IPS-20b (cell line): Measurements from ENCODE around the gene OR7G1.
A peak's percentile ranks its signal among the peaks of the same experiment; 100 is the strongest.

ENCODE experiments used
- H3K27ac ChIP-seq: one replicate; pipeline ENCODE4 v1.5.1; 2013; ENCODE audit warnings: low read length
- H3K27me3 ChIP-seq: 2 replicates; pipeline ENCODE4 v1.6.1; 2013; ENCODE audit warnings: mild to moderate bottlenecking, low read length, inconsistent platforms; ENCODE audit not compliant: insufficient read depth
- H3K36me3 ChIP-seq: 2 replicates; pipeline ENCODE4 v1.6.1; 2013; ENCODE audit warnings: low read depth, mild to moderate bottlenecking, inconsistent platforms, low read length, moderate library complexity; ENCODE audit not compliant: insufficient read depth
- H3K4me1 ChIP-seq: 2 replicates; pipeline ENCODE4 v1.6.1; 2013; ENCODE audit warnings: mild to moderate bottlenecking, control low read depth, inconsistent platforms, low read length, moderate library complexity; ENCODE audit not compliant: insufficient read depth
- H3K4me3 ChIP-seq: 2 replicates; pipeline ENCODE4 v1.5.1; 2013; ENCODE audit warnings: mild to moderate bottlenecking, low read length, inconsistent platforms
- H3K9ac ChIP-seq: 2 replicates; pipeline ENCODE4 v1.6.1; 2013; ENCODE audit warnings: low read depth, mild to moderate bottlenecking, inconsistent platforms, low read length, moderate library complexity
- H3K9me3 ChIP-seq: 2 replicates; pipeline ENCODE4 v1.6.1; 2013; ENCODE audit warnings: mild to moderate bottlenecking, low read depth, low read length, inconsistent platforms; ENCODE audit not compliant: insufficient read depth

OR7G1 gene

GRCh38 chr19:9140159-9140874, 24.8 kb upstream of the OR7G1 start, which contains the start of gene ZNF317:
ZNF317 (plus strand) TSS chr19:9140397; CDS start chr19:9156017, 15,620 bp downstream.
- peaks cover 10% of the 10 kb centered on the region for H3K36me3 ChIP-seq
- H3K4me3 ChIP-seq: peak within 1 kb of the TSS; percentile 100
- H3K27me3 ChIP-seq: no peaks in the 10 kb centered on the region
- H3K27ac ChIP-seq: peak within 1 kb of the TSS; percentile 100
- H3K9me3 ChIP-seq: peaks cover 15% of the 10 kb centered on the region
- peak within 1 kb of the TSS; percentile 100 for H3K9ac ChIP-seq
- peaks cover 3% of the 10 kb centered on the region; the same call in 1 of the 2 replicates for H3K4me1 ChIP-seq

- Histone ChIP-seq H3K4me1 (peaks cover 3% of the 10 kb centered on the region; the same call in 1 of the 2 replicates), H3K9me3 (peaks cover 8% of the 10 kb centered on the region), H3K27me3 (no peaks in the 10 kb centered on the region), H3K9ac (peak overlapping the region; percentile 100; the same call in 1 of the 2 replicates), H3K4me3 (peak overlapping the region; percentile 100), H3K27ac (no peak overlapping the region), H3K36me3 (peaks cover 4% of the 10 kb centered on the region)
Observed at GRCh38 chr19:9139609-9140158, 24.1 kb upstream of the OR7G1 start.

DNA sequence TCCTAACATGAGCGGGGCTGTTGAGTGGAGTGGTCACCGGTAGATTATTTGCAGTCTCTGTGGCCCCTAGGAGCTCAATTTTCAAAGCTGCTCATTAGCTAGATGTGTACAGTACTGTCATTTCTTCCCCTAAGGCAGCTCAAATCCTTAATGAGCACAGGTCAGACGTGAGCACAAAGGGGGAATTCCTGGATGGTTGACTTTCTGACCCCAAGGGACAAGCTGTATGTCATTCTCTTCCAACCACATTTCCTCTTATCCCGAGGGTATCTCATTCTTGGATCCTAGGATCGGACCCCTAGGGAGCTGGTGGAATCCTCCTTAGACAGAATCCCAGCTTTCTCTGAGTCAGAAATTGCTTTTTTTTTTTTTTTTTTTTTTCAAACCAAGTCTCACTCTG, 16.9 kb upstream of the OR7G1 start:
- Histone ChIP-seq H3K4me3 (no peak overlapping the region), H3K9me3 (peaks cover 16% of the 10 kb centered on the region), H3K4me1 (no peaks in the 10 kb centered on the region), H3K27me3 (no peaks in the 10 kb centered on the region), H3K9ac (no peak overlapping the region), H3K36me3 (no peaks in the 10 kb centered on the region), H3K27ac (no peak overlapping the region)

DNA sequence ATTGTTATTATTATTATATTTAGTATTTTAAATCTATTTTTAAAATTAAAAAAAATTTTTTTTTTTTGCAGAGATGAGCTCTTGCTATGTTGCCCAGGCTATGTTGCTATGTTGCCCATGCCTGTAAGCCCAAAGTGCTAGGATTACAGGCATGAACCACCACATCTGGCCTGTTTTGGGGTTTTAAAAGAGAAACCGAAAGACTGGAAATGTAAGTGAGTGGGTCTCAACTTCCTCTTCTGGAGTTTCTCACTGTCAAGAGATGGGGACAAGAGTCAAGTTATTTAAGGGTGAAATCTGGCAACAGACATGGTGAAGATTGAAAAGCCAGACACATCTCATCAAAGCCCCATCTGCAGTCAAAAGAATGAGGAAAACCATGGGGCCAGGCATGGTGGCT, 15.4 kb upstream of the OR7G1 start:
- Histone ChIP-seq H3K27me3 (no peaks in the 10 kb centered on the region), H3K36me3 (no peaks in the 10 kb centered on the region), H3K4me1 (no peaks in the 10 kb centered on the region), H3K9ac (no peak overlapping the region), H3K9me3 (peaks cover 29% of the 10 kb centered on the region), H3K27ac (no peak overlapping the region), H3K4me3 (no peak overlapping the region)

DNA sequence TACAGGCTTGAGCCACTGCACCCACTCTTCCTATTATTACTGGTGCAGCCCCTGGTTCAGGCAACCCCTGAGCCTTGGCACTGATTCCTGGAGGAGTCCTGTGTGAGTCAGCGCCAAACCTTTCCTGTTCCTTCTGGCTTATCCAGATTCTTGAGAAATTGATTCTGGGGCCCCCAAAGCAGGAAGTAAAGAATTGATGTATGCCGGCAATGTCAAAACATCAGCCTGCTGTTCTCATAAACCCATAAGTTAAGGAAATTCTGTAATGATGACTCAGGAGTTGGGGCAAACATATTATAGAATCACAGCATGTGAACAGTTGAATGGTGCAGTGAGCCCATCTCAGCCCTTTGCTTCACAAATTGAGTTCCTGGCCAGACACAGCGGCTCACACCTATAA, 12.6 kb upstream of the OR7G1 start:
- H3K27ac ChIP-seq: no peak overlapping the region
- H3K27me3 ChIP-seq: no peaks in the 10 kb centered on the region
- H3K9me3 ChIP-seq: peaks cover 42% of the 10 kb centered on the region
- H3K36me3 ChIP-seq: no peaks in the 10 kb centered on the region
- H3K4me1 ChIP-seq: no peaks in the 10 kb centered on the region
- H3K4me3 ChIP-seq: no peak overlapping the region
- H3K9ac ChIP-seq: no peak overlapping the region

DNA sequence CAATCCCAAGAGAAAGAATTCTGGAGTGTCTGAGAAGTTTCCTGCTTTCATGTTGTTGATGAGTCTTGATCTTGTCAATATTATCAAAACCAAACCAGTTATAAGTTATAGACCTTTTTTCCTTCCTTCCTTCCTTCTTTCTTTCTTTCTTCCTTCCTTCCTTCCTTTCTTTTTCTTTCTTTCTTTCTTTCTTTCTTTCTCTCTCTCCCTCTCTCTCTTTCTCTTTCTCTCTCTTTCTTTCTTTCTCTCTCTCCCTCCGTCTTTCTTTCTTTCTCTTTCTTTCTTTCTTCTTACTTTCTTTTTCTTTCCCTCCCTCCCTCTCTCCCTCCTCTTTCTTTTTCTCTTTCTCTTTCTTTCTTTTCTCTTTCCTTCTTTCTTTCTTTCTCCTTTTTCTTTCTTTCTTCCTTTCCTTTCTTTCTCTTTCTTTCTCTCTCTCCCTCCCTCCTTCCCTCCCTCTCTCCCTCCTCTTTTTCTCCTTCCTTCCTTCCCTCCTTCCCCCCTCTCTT, 11.4 kb upstream of the OR7G1 start, which contains the start of gene OR7G3:
Gene OR7G3 (minus strand): TSS at position 51 of the 506 bp plus-strand sequence. CDS start 0 bp downstream, at position 51.
- Histone ChIP-seq H3K36me3 (no peaks in the 10 kb centered on the region), H3K9me3 (peaks cover 42% of the 10 kb centered on the region), H3K27me3 (no peaks in the 10 kb centered on the region), H3K9ac (no peak within 1 kb of the TSS), H3K4me3 (no peak within 1 kb of the TSS), H3K27ac (no peak within 1 kb of the TSS), H3K4me1 (no peaks in the 10 kb centered on the region)

DNA sequence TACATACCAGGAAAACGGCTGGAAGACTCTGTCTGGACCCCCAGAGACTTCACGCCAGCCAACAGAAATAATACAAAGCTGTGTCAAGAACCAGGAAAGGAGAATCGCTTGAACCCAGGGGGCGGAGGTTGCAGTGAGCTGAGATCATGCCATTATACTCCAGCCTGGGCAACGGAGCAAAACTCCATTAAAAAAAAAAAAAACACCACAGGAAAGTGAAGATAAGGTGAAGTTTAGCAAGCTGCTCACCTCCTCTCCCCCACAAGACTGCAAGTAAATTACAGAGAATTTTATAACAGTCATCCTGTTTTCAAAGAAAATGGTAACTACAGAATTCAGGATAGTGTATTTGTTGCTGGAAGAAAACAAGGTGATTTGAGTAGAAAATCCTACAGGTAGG, 984 bp upstream of the OR7G1 start:
- H3K9me3 ChIP-seq: peaks cover 52% of the 10 kb centered on the region
- no peak overlapping the region for H3K9ac ChIP-seq
- H3K4me1 ChIP-seq: no peaks in the 10 kb centered on the region
- H3K27ac ChIP-seq: no peak overlapping the region
- H3K36me3 ChIP-seq: no peaks in the 10 kb centered on the region
- H3K27me3 ChIP-seq: no peaks in the 10 kb centered on the region
- H3K4me3 ChIP-seq: no peak overlapping the region

- no peaks in the 10 kb centered on the region for H3K36me3 ChIP-seq
- peaks cover 71% of the 10 kb centered on the region for H3K9me3 ChIP-seq
- no peaks in the 10 kb centered on the region for H3K4me1 ChIP-seq
- no peaks in the 10 kb centered on the region for H3K27me3 ChIP-seq
- H3K4me3 ChIP-seq: no peak overlapping the region
- no peak overlapping the region for H3K27ac ChIP-seq
- no peak overlapping the region for H3K9ac ChIP-seq
Observed at GRCh38 chr19:9109959-9110358, 5.6 kb downstream of the OR7G1 start.

GRCh38 chr19:9107375-9107774, 8.2 kb downstream of the OR7G1 start, which contains the start of gene OR7G2:
OR7G2 (minus strand) TSS chr19:9107475; CDS start chr19:9103243, 4,232 bp downstream.
- H3K27me3 ChIP-seq: no peaks in the 10 kb centered on the region
- no peak within 1 kb of the TSS for H3K27ac ChIP-seq
- peaks cover 68% of the 10 kb centered on the region for H3K9me3 ChIP-seq
- H3K4me1 ChIP-seq: no peaks in the 10 kb centered on the region
- no peak within 1 kb of the TSS for H3K9ac ChIP-seq
- no peak within 1 kb of the TSS for H3K4me3 ChIP-seq
- no peaks in the 10 kb centered on the region for H3K36me3 ChIP-seq

- Histone ChIP-seq H3K36me3 (no peaks in the 10 kb centered on the region), H3K27me3 (no peaks in the 10 kb centered on the region), H3K4me3 (no peak within 1 kb of the TSS), H3K4me1 (no peaks in the 10 kb centered on the region), H3K9me3 (peaks cover 13% of the 10 kb centered on the region), H3K9ac (no peak within 1 kb of the TSS), H3K27ac (no peak within 1 kb of the TSS)
Observed at GRCh38 chr19:9086761-9087160, 28.8 kb downstream of the OR7G1 start, which contains the start of gene OR1M1. OR1M1 (plus strand) TSS chr19:9087061; CDS start chr19:9093245, 6,184 bp downstream.

DNA sequence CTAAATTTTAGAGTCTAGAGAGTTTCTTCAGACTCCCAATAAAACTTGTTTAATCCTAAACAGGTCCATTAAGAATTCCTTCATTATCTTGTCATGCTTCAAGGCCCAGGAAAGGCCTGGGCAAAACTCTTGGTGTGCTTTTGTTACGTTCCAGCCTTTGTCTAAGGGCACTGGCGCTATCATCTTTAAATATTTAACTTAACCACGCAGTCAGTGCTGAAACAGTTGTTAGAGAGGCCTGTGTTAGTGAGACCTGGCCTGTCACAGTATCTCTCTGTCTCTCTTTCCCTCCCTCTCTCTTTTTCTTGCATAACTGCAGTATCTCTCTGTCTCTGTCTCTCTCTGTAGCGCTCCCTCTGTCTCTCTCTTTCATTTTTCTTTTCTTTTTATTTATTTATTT, 36.9 kb downstream of the OR7G1 start:
- no peak overlapping the region for H3K9ac ChIP-seq
- no peaks in the 10 kb centered on the region for H3K36me3 ChIP-seq
- no peaks in the 10 kb centered on the region for H3K9me3 ChIP-seq
- no peaks in the 10 kb centered on the region for H3K27me3 ChIP-seq
- no peak overlapping the region for H3K27ac ChIP-seq
- H3K4me3 ChIP-seq: no peak overlapping the region
- H3K4me1 ChIP-seq: peaks cover 11% of the 10 kb centered on the region

- Histone ChIP-seq H3K9me3 (no peaks in the 10 kb centered on the region), H3K27me3 (no peaks in the 10 kb centered on the region), H3K4me1 (peaks cover 13% of the 10 kb centered on the region), H3K4me3 (no peak overlapping the region), H3K36me3 (no peaks in the 10 kb centered on the region), H3K9ac (no peak overlapping the region), H3K27ac (no peak overlapping the region)
Observed at GRCh38 chr19:9076901-9077300, 38.7 kb downstream of the OR7G1 start.
